Keratinocyte (primary cell): Measurements from ENCODE around the gene GCFC2. TPM values are rescaled to one million over a fixed set of nuclear protein-coding genes. Genes with fewer than 3 reads are reported as not detected.

Source experiments
- DNase-seq: peaks from one replicate; pipeline ENCODE4 v3.0.0-alpha.2; 2011; ENCODE audit warnings: low read depth, missing footprints, low spot score
- FAIRE-seq: peaks from 2 replicates; lab custom pipeline; 2011; peaks lifted over from hg19 to GRCh38; lab: Jason Lieb, UNC
- H2AFZ ChIP-seq: 2 replicates; pipeline ENCODE4 v1.6.0; 2012; ENCODE audit warnings: low read length, control low read depth, inconsistent platforms; ENCODE audit not compliant: control insufficient read depth
- H3K27ac ChIP-seq: 2 replicates; pipeline ENCODE4 v1.5.1; 2011; ENCODE audit warnings: low read length; ENCODE audit not compliant: control insufficient read depth, insufficient read depth
- H3K27me3 ChIP-seq: 3 replicates; pipeline ENCODE4 v1.6.0; 2011; ENCODE audit warnings: low read length; ENCODE audit not compliant: control insufficient read depth, insufficient read depth; ENCODE audit errors: extremely low read depth
- H3K36me3 ChIP-seq, 2 experiments: 2 replicates in 1 of 2; 3 replicates in 1 of 2; pipeline ENCODE4 v1.5.1; 2011; ENCODE audit warnings: low read length in 2 of 2, mild to moderate bottlenecking in 1 of 2; ENCODE audit not compliant: control insufficient read depth in 2 of 2, insufficient read depth in 2 of 2; ENCODE audit errors: extremely low read depth in 1 of 2
- H3K4me1 ChIP-seq: 3 replicates; pipeline ENCODE4 v1.5.1; 2011; ENCODE audit warnings: low read length; ENCODE audit not compliant: control insufficient read depth, insufficient read depth; ENCODE audit errors: extremely low read depth
- H3K4me2 ChIP-seq: 3 replicates; pipeline ENCODE4 v1.6.0; 2011; ENCODE audit warnings: low read depth, low read length; ENCODE audit not compliant: control insufficient read depth, insufficient read depth; ENCODE audit errors: extremely low read depth
- H3K4me3 ChIP-seq, 3 experiments: fragments of 200-600 bp in 1 of 3; sonication (generic) in 1 of 3; 2 replicates in 2 of 3; 3 replicates in 1 of 3; pipeline ENCODE4 v1.5.1; 2011 to 2016; ENCODE audit warnings: low read length in 3 of 3, mild to moderate bottlenecking in 3 of 3, control low read depth in 2 of 3, inconsistent platforms in 1 of 3, low read depth in 1 of 3, mixed read lengths in 1 of 3, mixed run types in 1 of 3, moderate library complexity in 1 of 3; ENCODE audit not compliant: control insufficient read depth in 2 of 3, insufficient read depth in 2 of 3; ENCODE audit errors: extremely low read depth in 1 of 3
- H3K79me2 ChIP-seq: 2 replicates; pipeline ENCODE4 v1.6.0; 2012; ENCODE audit warnings: low read length; ENCODE audit not compliant: control insufficient read depth, insufficient read depth
- H3K9ac ChIP-seq: 3 replicates; pipeline ENCODE4 v1.6.0; 2011; ENCODE audit warnings: low read length; ENCODE audit not compliant: control insufficient read depth, insufficient read depth; ENCODE audit errors: extremely low read depth
- H3K9me1 ChIP-seq: 3 replicates; pipeline ENCODE4 v1.6.0; 2011; ENCODE audit warnings: low read length; ENCODE audit not compliant: control insufficient read depth, insufficient read depth; ENCODE audit errors: extremely low read depth
- H3K9me3 ChIP-seq: 2 replicates; pipeline ENCODE4 v1.5.1; 2012; ENCODE audit warnings: low read depth, low read length; ENCODE audit not compliant: control insufficient read depth
- H4K20me1 ChIP-seq: 3 replicates; pipeline ENCODE4 v1.6.0; 2011; ENCODE audit warnings: low read length; ENCODE audit not compliant: control insufficient read depth, insufficient read depth; ENCODE audit errors: extremely low read depth
- EZH2 ChIP-seq: IDR thresholded peaks from one replicate; pipeline ENCODE4 v1.6.1; 2012; ENCODE audit warnings: inconsistent platforms, mild to moderate bottlenecking, low read length, moderate library complexity
- dilution Hi-C: fragments of 300-500 bp; cut with MboI; formaldehyde crosslinking; loops from one replicate; pipeline ENCODE4 v1.7.0; 2020; ENCODE audit warnings: low sequenced_read_pairs; ENCODE audit not compliant: extremely low pct_ligation_motif_present
- polyA plus RNA-seq, 5 experiments: library from polyadenylated mRNA; depleted of rRNA in 3 of 5; stranded (reverse) in 3 of 5; stranded (forward) in 1 of 5; unstranded in 1 of 5; fragments of >200 nt; gene quantifications; 1 replicate in 1 of 5; 2 replicates in 3 of 5; 3 replicates in 1 of 5; pipeline versions ENCODE4 v1.2.1 to v1.2.3, GENCODE V29; 2011 to 2012; ENCODE audit warnings: missing spikeins in 2 of 5, low read depth in 1 of 5, low replicate concordance in 1 of 5
- TF ChIP-seq, protein P1 (sequence below), 3 experiments: IDR thresholded peaks in 1 of 3; conservative IDR thresholded peaks in 1 of 3; optimal IDR thresholded peaks in 1 of 3; 2 replicates in 2 of 3; 3 replicates in 1 of 3; pipeline versions ENCODE3 to v1.5.1; 2011; ENCODE audit warnings: low read length in 3 of 3, mild to moderate bottlenecking in 3 of 3, moderate library complexity in 2 of 3, control low read depth in 1 of 3, inconsistent platforms in 1 of 3; ENCODE audit not compliant: insufficient read depth in 2 of 3; ENCODE audit errors: extremely low read depth in 1 of 3

GCFC2 gene
- polyA plus RNA-seq, 1 donor (not counting 4 experiments of a cell fraction or from before 2014, with no cell fraction given), result 17.0 TPM

DNA sequence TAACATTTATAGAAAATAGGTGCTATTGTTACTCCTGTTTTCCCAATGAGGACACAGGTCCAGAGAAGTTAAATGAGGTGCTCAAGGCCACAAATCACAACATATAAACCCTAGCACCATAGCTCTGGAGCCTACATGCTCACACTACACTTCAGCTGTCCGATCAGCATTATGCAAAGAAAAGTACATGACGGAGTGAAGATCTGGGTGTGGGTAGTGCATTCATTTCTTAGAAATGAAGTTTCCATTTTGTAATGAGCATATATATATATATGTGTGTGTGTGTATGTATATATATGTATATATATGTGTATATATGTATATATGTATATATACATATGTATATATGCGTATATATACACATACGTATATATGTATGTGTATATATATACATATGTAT is 94.3 kb downstream of the GCFC2 start:
- dilution Hi-C loops, result no loop called here
- H3K4me3 ChIP-seq, result no peak overlapping the region
- FAIRE-seq (no peak), DNase-seq (no peak)
- TF ChIP-seq, protein P1, sequence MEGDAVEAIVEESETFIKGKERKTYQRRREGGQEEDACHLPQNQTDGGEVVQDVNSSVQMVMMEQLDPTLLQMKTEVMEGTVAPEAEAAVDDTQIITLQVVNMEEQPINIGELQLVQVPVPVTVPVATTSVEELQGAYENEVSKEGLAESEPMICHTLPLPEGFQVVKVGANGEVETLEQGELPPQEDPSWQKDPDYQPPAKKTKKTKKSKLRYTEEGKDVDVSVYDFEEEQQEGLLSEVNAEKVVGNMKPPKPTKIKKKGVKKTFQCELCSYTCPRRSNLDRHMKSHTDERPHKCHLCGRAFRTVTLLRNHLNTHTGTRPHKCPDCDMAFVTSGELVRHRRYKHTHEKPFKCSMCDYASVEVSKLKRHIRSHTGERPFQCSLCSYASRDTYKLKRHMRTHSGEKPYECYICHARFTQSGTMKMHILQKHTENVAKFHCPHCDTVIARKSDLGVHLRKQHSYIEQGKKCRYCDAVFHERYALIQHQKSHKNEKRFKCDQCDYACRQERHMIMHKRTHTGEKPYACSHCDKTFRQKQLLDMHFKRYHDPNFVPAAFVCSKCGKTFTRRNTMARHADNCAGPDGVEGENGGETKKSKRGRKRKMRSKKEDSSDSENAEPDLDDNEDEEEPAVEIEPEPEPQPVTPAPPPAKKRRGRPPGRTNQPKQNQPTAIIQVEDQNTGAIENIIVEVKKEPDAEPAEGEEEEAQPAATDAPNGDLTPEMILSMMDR (optimal IDR thresholded peaks at IDR 0.05 in 1 of 3, IDR thresholded peaks at IDR 0.05 in 1 of 3, conservative IDR thresholded peaks at IDR 0.05 in 1 of 3; ENCODE audit: extremely low read depth in 1 of 3, insufficient read depth in 2 of 3, low read length in 3 of 3), result no peak
- no peak for TF ChIP-seq EZH2
- H3K79me2 ChIP-seq, result no peaks in the 10 kb centered on the region
- peaks cover 26% of the 10 kb centered on the region for H3K4me1 ChIP-seq
- no peaks in the 10 kb centered on the region for H4K20me1 ChIP-seq
- H2AFZ ChIP-seq, result no peak overlapping the region
- H3K9me1 ChIP-seq, result no peaks in the 10 kb centered on the region
- H3K36me3 ChIP-seq, result no peaks in the 10 kb centered on the region
- H3K9me3 ChIP-seq, result no peaks in the 10 kb centered on the region
- H3K27me3 ChIP-seq, result no peaks in the 10 kb centered on the region
- H3K27ac ChIP-seq, result no peak overlapping the region
- H3K9ac ChIP-seq, result no peak overlapping the region
- H3K4me2 ChIP-seq, result no peak overlapping the region

DNA sequence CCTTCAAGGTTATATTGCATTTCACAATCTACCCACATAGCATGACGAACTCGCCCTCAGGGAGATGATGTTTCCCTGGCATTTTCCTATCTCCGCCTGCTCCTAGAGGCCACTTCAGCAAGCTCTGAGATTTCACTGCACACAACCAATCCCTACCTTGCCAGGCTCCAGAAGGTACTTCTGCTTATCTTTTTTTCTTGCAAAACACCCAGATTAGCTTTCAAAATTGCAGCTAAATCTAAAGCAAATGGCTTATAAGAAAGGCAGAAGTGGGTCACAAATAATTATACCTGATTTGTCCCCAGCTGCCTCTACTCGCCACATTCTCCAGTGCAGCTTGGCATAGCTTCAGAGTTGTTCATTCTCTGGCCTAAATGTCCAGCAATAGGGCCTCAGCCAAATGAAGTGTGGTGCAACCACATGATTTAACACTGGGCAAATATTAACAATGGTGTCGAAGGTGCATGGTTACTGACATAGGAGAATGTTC is 96.5 kb downstream of the GCFC2 start:
- Histone ChIP-seq H3K4me1 (peaks cover 12% of the 10 kb centered on the region), H3K4me2 (no peak overlapping the region), H3K9me1 (no peaks in the 10 kb centered on the region), H3K36me3 (no peaks in the 10 kb centered on the region), H3K27ac (no peak overlapping the region), H3K27me3 (peaks cover 4% of the 10 kb centered on the region), H4K20me1 (no peaks in the 10 kb centered on the region), H3K79me2 (no peaks in the 10 kb centered on the region), H3K4me3 (no peak overlapping the region), H3K9ac (no peak overlapping the region), H2AFZ (no peak overlapping the region), H3K9me3 (no peaks in the 10 kb centered on the region)
- no peak for DNase-seq
- peak; percentile 69 for FAIRE-seq
- TF ChIP-seq, protein P1 (optimal IDR thresholded peaks at IDR 0.05 in 1 of 3, IDR thresholded peaks at IDR 0.05 in 1 of 3, conservative IDR thresholded peaks at IDR 0.05 in 1 of 3; ENCODE audit: extremely low read depth in 1 of 3, insufficient read depth in 2 of 3, low read length in 3 of 3), result peak in 2 of 3 experiments; percentile 17 to 18
- no peak for TF ChIP-seq EZH2
- dilution Hi-C loops, result no loop called here
